GM12878 (cell line): ENCODE results near the gene KANSL2. TPM values are rescaled to one million over a fixed set of nuclear protein-coding genes. Genes with fewer than 3 reads are reported as not detected.

ENCODE experiments used
- ATAC-seq: fragments of 200-7000 bp; cut with Tn5 transposase; 3 replicates; pipeline ENCODE4 v1.9.1; 2020; ENCODE audit warnings: mild to moderate bottlenecking, moderate library complexity
- BruUV-seq: library from RNA; stranded (reverse); fragments of 400-500 nt; replicated peaks from 2 replicates; lab custom pipeline; 2021; lab: Mats Ljungman, UMichigan
- CTCF ChIA-PET: fragments of 300-600 bp; sonication (Branson Sonifier 250); formaldehyde crosslinking; extraction: SDS; loops from one replicate; lab custom pipeline; 2021; ENCODE audit warnings: inconsistent platforms; lab: Yijun Ruan, JAX
- POLR2A ChIA-PET: fragments of 350-600 bp; formaldehyde crosslinking; extraction: SDS; loops from one replicate; lab custom pipeline; 2021; ENCODE audit warnings: inconsistent platforms; lab: Charles Lee
- RAD21 ChIA-PET: fragments of 300-600 bp; sonication (Branson Sonifier 250); formaldehyde crosslinking; loops from one replicate; lab custom pipeline; 2023; ENCODE audit warnings: antibody characterized with exemption; ENCODE audit not compliant: unreplicated experiment; lab: Charles Lee
- SMC1A ChIA-PET: fragments of 300-600 bp; sonication (Branson Sonifier 250); formaldehyde crosslinking; loops from one replicate; lab custom pipeline; 2023; ENCODE audit not compliant: unreplicated experiment, uncharacterized antibody; lab: Charles Lee
- DNase-seq: peaks from one replicate; pipeline ENCODE4 v3.0.0-alpha.2; 2011; ENCODE audit warnings: low read depth, low spot score
- FAIRE-seq: peaks from 3 replicates; lab custom pipeline; 2011; peaks lifted over from hg19 to GRCh38; lab: Jason Lieb, UNC
- H2AFZ ChIP-seq: 2 replicates; pipeline ENCODE4 v1.6.0; 2011; ENCODE audit warnings: low read depth, low read length, control low read depth; ENCODE audit not compliant: control insufficient read depth
- H3K27ac ChIP-seq: 2 replicates; pipeline ENCODE4 v1.5.1; 2011; ENCODE audit warnings: control low read depth; ENCODE audit not compliant: control insufficient read depth, insufficient read depth
- H3K27me3 ChIP-seq, 2 experiments: replicated peaks in 1 of 2; 2 replicates each; pipeline versions ENCODE4 v1.6.0 to v1.6.1; 2011; ENCODE audit warnings: low read length in 1 of 2; ENCODE audit not compliant: control insufficient read depth in 2 of 2, insufficient read depth in 2 of 2
- H3K36me3 ChIP-seq, 2 experiments: 2 replicates each; pipeline ENCODE4 v1.5.1; 2011; ENCODE audit warnings: low read length in 1 of 2; ENCODE audit not compliant: control insufficient read depth in 2 of 2, insufficient read depth in 2 of 2
- H3K4me1 ChIP-seq: 2 replicates; pipeline ENCODE4 v1.6.1; 2011; ENCODE audit warnings: mild to moderate bottlenecking, low read length, moderate library complexity, mixed read lengths; ENCODE audit not compliant: control insufficient read depth, insufficient read depth
- H3K4me2 ChIP-seq: 2 replicates; pipeline ENCODE4 v1.6.0; 2011; ENCODE audit warnings: control low read depth; ENCODE audit not compliant: control insufficient read depth, insufficient read depth
- H3K4me3 ChIP-seq: fragments of 200-600 bp; sonication (generic); 2 replicates; pipeline ENCODE4 v1.5.1; 2016
- H3K79me2 ChIP-seq: 2 replicates; pipeline ENCODE4 v1.6.0; 2011; ENCODE audit warnings: low read length; ENCODE audit not compliant: control insufficient read depth, insufficient read depth
- H3K9ac ChIP-seq: 2 replicates; pipeline ENCODE4 v1.8.0; 2011; ENCODE audit warnings: low read length, control low read depth, mixed read lengths; ENCODE audit not compliant: control insufficient read depth, insufficient read depth
- H3K9me3 ChIP-seq: replicated peaks from 3 replicates; pipeline ENCODE4 v1.5.1; 2011; ENCODE audit warnings: mild to moderate bottlenecking, low read length; ENCODE audit not compliant: control insufficient read depth, insufficient read depth
- H4K20me1 ChIP-seq: 2 replicates; pipeline ENCODE4 v1.6.0; 2011; ENCODE audit not compliant: control insufficient read depth, insufficient read depth
- BMI1 ChIP-seq: fragments of 450-650 bp; IDR thresholded peaks from 2 replicates; pipeline ENCODE4 v1.6.1; 2016; ENCODE audit warnings: mild to moderate bottlenecking, moderate library complexity, borderline replicate concordance
- CHD4 ChIP-seq: fragments of 200-600 bp; sonication (generic); IDR thresholded peaks from 2 replicates; pipeline ENCODE4 v1.6.1; 2016; ENCODE audit warnings: mild to moderate bottlenecking
- ESRRA ChIP-seq: IDR thresholded peaks from 2 replicates; pipeline ENCODE4 v1.6.1; 2012; ENCODE audit warnings: mild to moderate bottlenecking, low read length, improper control_type of control experiment
- MAX ChIP-seq: IDR thresholded peaks from 2 replicates; pipeline ENCODE4 v1.6.1; 2012; ENCODE audit warnings: low read depth, low read length, improper control_type of control experiment
- SIX5 ChIP-seq: IDR thresholded peaks from 2 replicates; pipeline ENCODE4 v1.6.1; 2011; ENCODE audit warnings: mild to moderate bottlenecking, low read depth, low read length, moderate library complexity; ENCODE audit not compliant: severe bottlenecking
- SP1 ChIP-seq: IDR thresholded peaks from one replicate; pipeline ENCODE4 v1.6.1; 2011; ENCODE audit warnings: low read depth, low read length
- SRF ChIP-seq, 2 experiments: IDR thresholded peaks; 2 replicates each; pipeline ENCODE4 v1.6.1; 2011; ENCODE audit warnings: low read depth in 2 of 2, low read length in 2 of 2, mild to moderate bottlenecking in 1 of 2, moderate library complexity in 1 of 2
- USF2 ChIP-seq: IDR thresholded peaks from 2 replicates; pipeline ENCODE4 v1.6.1; 2011; ENCODE audit warnings: low read depth, low read length, improper control_type of control experiment, borderline replicate concordance
- ZNF207 ChIP-seq: fragments of 450-650 bp; IDR thresholded peaks from 2 replicates; pipeline ENCODE4 v1.6.1; 2014; ENCODE audit warnings: antibody characterized with exemption, mild to moderate bottlenecking, borderline replicate concordance
- in situ Hi-C: fragments of 300-500 bp; cut with MboI; formaldehyde crosslinking; loops from 9 replicates; pipeline ENCODE4 v1.14.3; 2018; ENCODE audit warnings: mixed read lengths
- intact Hi-C: fragments of 100-400 bp; cut with micrococcal nuclease; formaldehyde crosslinking; loops from one replicate; pipeline ENCODE4 v1.14.2; 2022; ENCODE audit not compliant: unreplicated experiment
- polyA plus RNA-seq, 11 experiments: library from polyadenylated mRNA; depleted of rRNA in 4 of 11; unstranded in 6 of 11; stranded (reverse) in 5 of 11; fragments of >200 nt; fragmentation: Nextera tagmentation in 4 of 11; fragmentation: Illumina TruSeq in 1 of 11; extraction: Ambion mirVana in 4 of 11; extraction: Trizol in 1 of 11; gene quantifications; 1 replicate in 1 of 11; 2 replicates in 10 of 11; pipeline versions ENCODE4 v1.2.1 to v1.2.3, GENCODE V29; 2011 to 2016; ENCODE audit warnings: inconsistent platforms in 2 of 11, missing spikeins in 2 of 11, low read depth in 1 of 11
- total RNA-seq, 4 experiments: library from RNA; depleted of rRNA in 3 of 4; stranded (reverse); fragments of >200 nt in 3 of 4; fragmentation: Illumina TruSeq in 1 of 4; extraction: Trizol in 1 of 4; gene quantifications; 2 replicates each; pipeline versions ENCODE4 v1.2.1 to v1.2.3, GENCODE V29; 2013 to 2021

KANSL2 gene
- total and polyA plus RNA-seq, 10 of the 15 experiments (the other 5 are each of a cell fraction or from before 2014, with no cell fraction given): 28.1 to 54.8 (median 40.9) TPM

GRCh38 chr12:48640428-48640827 lies 41.6 kb downstream of the KANSL2 start:
- no peak for DNase-seq
- SMC1A ChIA-PET: no interaction called here
- H3K4me1 ChIP-seq: no peaks in the 10 kb centered on the region
- H2AFZ ChIP-seq: no peak overlapping the region
- no peak for FAIRE-seq
- POLR2A ChIA-PET: no interaction called here
- H3K9ac ChIP-seq: no peak overlapping the region
- RAD21 ChIA-PET: no interaction called here
- CTCF ChIA-PET: interaction anchor here (1.3 kb wide), 1 partner anchor 23 kb away, joined by 3 read pairs; no protein-coding TSS in a partner anchor
- in situ Hi-C loops: no loop called here
- H3K36me3 ChIP-seq: peaks cover 0 to 5% of the 10 kb centered on the region in 2 experiments; a peak in 1 of 4 replicates
- H3K79me2 ChIP-seq: no peaks in the 10 kb centered on the region
- ATAC-seq: no peak
- no peaks in the 10 kb centered on the region; a peak in 1 of 4 replicates for H3K27me3 ChIP-seq
- intact Hi-C loops: no loop called here
- H3K4me3 ChIP-seq: no peak overlapping the region
- no TSS peak for BruUV-seq
- H3K27ac ChIP-seq: no peak overlapping the region
- no peaks in the 10 kb centered on the region for H3K9me3 ChIP-seq
- H3K4me2 ChIP-seq: no peak overlapping the region
- TF ChIP-seq ESRRA (no peak), ZNF207 (no peak), MAX (no peak), BMI1 (no peak), SP1 (no peak), SIX5 (no peak), CHD4 (no peak), USF2 (no peak), SRF (IDR thresholded peaks at IDR 0.05; ENCODE audit: low read depth in 2 of 2, low read length in 2 of 2) (no peak)
- no peaks in the 10 kb centered on the region for H4K20me1 ChIP-seq
